H9 (cell line): ENCODE measurements around the gene CBX8. TPM values are rescaled to one million over a fixed set of nuclear protein-coding genes. Genes with fewer than 3 reads are reported as not detected.

Source experiments
- DNase-seq: peaks from one replicate; pipeline ENCODE4 v3.0.0-alpha.2; 2017
- H2AFZ ChIP-seq: one replicate; pipeline ENCODE4 v1.6.1; 2013; ENCODE audit warnings: mild to moderate bottlenecking, low read length, control low read depth, moderate library complexity
- H2AK5ac ChIP-seq: 2 replicates; pipeline ENCODE4 v1.6.1; 2013; ENCODE audit warnings: low read length, control low read depth, mixed read lengths; ENCODE audit not compliant: insufficient read length
- H2BK120ac ChIP-seq: one replicate; pipeline ENCODE4 v1.6.1; 2013; ENCODE audit warnings: low read depth, mild to moderate bottlenecking, low read length, control low read depth, inconsistent platforms; ENCODE audit not compliant: poor library complexity, severe bottlenecking
- H2BK12ac ChIP-seq: 2 replicates; pipeline ENCODE4 v1.6.1; 2013; ENCODE audit warnings: low read length, control low read depth, mixed read lengths, low read depth; ENCODE audit not compliant: insufficient read length
- H2BK15ac ChIP-seq: 2 replicates; pipeline ENCODE4 v1.6.1; 2013; ENCODE audit warnings: low read depth, low read length, control low read depth
- H2BK20ac ChIP-seq: one replicate; pipeline ENCODE4 v1.6.1; 2013; ENCODE audit warnings: low read depth, mild to moderate bottlenecking, low read length, control low read depth, inconsistent platforms; ENCODE audit not compliant: poor library complexity, severe bottlenecking
- H2BK5ac ChIP-seq: 2 replicates; pipeline ENCODE4 v1.6.1; 2013; ENCODE audit warnings: low read length, control low read depth, mixed read lengths; ENCODE audit not compliant: insufficient read length
- H3K14ac ChIP-seq: 2 replicates; pipeline ENCODE4 v1.6.1; 2013; ENCODE audit warnings: low read length, control low read depth; ENCODE audit not compliant: insufficient read depth
- H3K18ac ChIP-seq: 2 replicates; pipeline ENCODE4 v1.6.1; 2013; ENCODE audit warnings: low read depth, mild to moderate bottlenecking, mixed read lengths, low read length, control low read depth; ENCODE audit not compliant: insufficient read length
- H3K23ac ChIP-seq: 2 replicates; pipeline ENCODE4 v1.6.1; 2013; ENCODE audit warnings: low read length, control low read depth, mixed read lengths, low read depth; ENCODE audit not compliant: insufficient read length
- H3K23me2 ChIP-seq: 2 replicates; pipeline ENCODE4 v1.6.1; 2013; ENCODE audit warnings: low read depth, mild to moderate bottlenecking, mixed read lengths, low read length, control low read depth; ENCODE audit not compliant: insufficient read length, poor library complexity, severe bottlenecking
- H3K27ac ChIP-seq: 2 replicates; pipeline ENCODE4 v1.5.1; 2013; ENCODE audit warnings: low read length, control low read depth, mixed read lengths, low read depth; ENCODE audit not compliant: insufficient read length
- H3K27me3 ChIP-seq: 2 replicates; pipeline ENCODE4 v1.6.1; 2013; ENCODE audit warnings: low read length, control low read depth, inconsistent platforms; ENCODE audit not compliant: insufficient read depth
- H3K4ac ChIP-seq: 2 replicates; pipeline ENCODE4 v1.6.1; 2013; ENCODE audit warnings: low read depth, mild to moderate bottlenecking, control low read depth, inconsistent platforms, low read length, moderate library complexity
- H3K4me1 ChIP-seq: 2 replicates; pipeline ENCODE4 v1.6.1; 2013; ENCODE audit warnings: low read length, control low read depth, inconsistent platforms; ENCODE audit not compliant: insufficient read depth
- H3K4me2 ChIP-seq: 2 replicates; pipeline ENCODE4 v1.6.1; 2013; ENCODE audit warnings: low read length, control low read depth, mixed read lengths; ENCODE audit not compliant: insufficient read length, insufficient read depth
- H3K56ac ChIP-seq: 2 replicates; pipeline ENCODE4 v1.6.1; 2013; ENCODE audit warnings: low read depth, mild to moderate bottlenecking, mixed read lengths, low read length, control low read depth; ENCODE audit not compliant: insufficient read length
- H3K79me1 ChIP-seq: 2 replicates; pipeline ENCODE4 v1.6.1; 2013; ENCODE audit warnings: low read depth, mild to moderate bottlenecking, moderate library complexity, low read length, control low read depth, inconsistent platforms; ENCODE audit not compliant: insufficient read depth, poor library complexity, severe bottlenecking
- H3K79me2 ChIP-seq: 2 replicates; pipeline ENCODE4 v1.6.1; 2013; ENCODE audit warnings: low read length, control low read depth, inconsistent platforms; ENCODE audit not compliant: insufficient read depth
- H3K9ac ChIP-seq: 2 replicates; pipeline ENCODE4 v1.6.1; 2013; ENCODE audit warnings: low read length, control low read depth, mixed read lengths; ENCODE audit not compliant: insufficient read length; ENCODE audit errors: extremely low read depth
- H3K9me3 ChIP-seq: one replicate; pipeline ENCODE4 v1.6.1; 2013; ENCODE audit warnings: low read depth, low read length, inconsistent platforms; ENCODE audit not compliant: control insufficient read depth
- H3T11ph ChIP-seq: one replicate; pipeline ENCODE4 v1.6.1; 2013; ENCODE audit warnings: mild to moderate bottlenecking, low read length, control low read depth, inconsistent platforms
- H4K20me1 ChIP-seq: one replicate; pipeline ENCODE4 v1.6.1; 2013; ENCODE audit not compliant: control insufficient read depth, insufficient read length, insufficient read depth
- H4K5ac ChIP-seq: 2 replicates; pipeline ENCODE4 v1.6.1; 2013; ENCODE audit warnings: low read depth, mild to moderate bottlenecking, mixed read lengths, low read length, control low read depth; ENCODE audit not compliant: insufficient read length
- H4K8ac ChIP-seq: replicated peaks from 2 replicates; pipeline ENCODE4 v1.6.1; 2013; ENCODE audit warnings: low read length, control low read depth, mixed read lengths, low read depth; ENCODE audit not compliant: insufficient read length
- H4K91ac ChIP-seq: 2 replicates; pipeline ENCODE4 v1.6.1; 2013; ENCODE audit warnings: low read depth, mild to moderate bottlenecking, moderate library complexity, mixed read lengths, low read length, control low read depth; ENCODE audit not compliant: insufficient read length
- H3K27ac Mint-ChIP-seq, 3 experiments: 2 replicates in 2 of 3; 3 replicates in 1 of 3; pipeline ENCODE4 v1.8.0; 2020 to 2021; ENCODE audit warnings: mixed read lengths in 3 of 3, mild to moderate bottlenecking in 1 of 3, moderate library complexity in 1 of 3
- H3K27me3 Mint-ChIP-seq: 2 replicates; pipeline ENCODE4 v1.8.0; 2021; ENCODE audit warnings: low read depth, mild to moderate bottlenecking, moderate library complexity, mixed read lengths
- H3K36me3 Mint-ChIP-seq, 3 experiments: 2 replicates in 2 of 3; 3 replicates in 1 of 3; pipeline ENCODE4 v1.8.0; 2020 to 2021; ENCODE audit warnings: low read depth in 3 of 3, mixed read lengths in 3 of 3; ENCODE audit not compliant: insufficient read depth in 1 of 3
- H3K4me1 Mint-ChIP-seq, 2 experiments: 2 replicates each; pipeline ENCODE4 v1.8.0; 2020; ENCODE audit warnings: mixed read lengths in 2 of 2
- H3K4me3 Mint-ChIP-seq, 2 experiments: 2 replicates in 1 of 2; 3 replicates in 1 of 2; pipeline ENCODE4 v1.8.0; 2020 to 2021; ENCODE audit warnings: mild to moderate bottlenecking in 2 of 2, mixed read lengths in 2 of 2, moderate library complexity in 1 of 2
- H3K9me3 Mint-ChIP-seq, 2 experiments: 2 replicates in 1 of 2; 3 replicates in 1 of 2; pipeline ENCODE4 v1.8.0; 2020; ENCODE audit warnings: mild to moderate bottlenecking in 2 of 2, mixed read lengths in 2 of 2, moderate library complexity in 1 of 2
- CTCF ChIP-seq: fragments of 200-600 bp; sonication (generic); conservative IDR thresholded peaks from 3 replicates; pipeline ENCODE4 v1.8.0; 2021; ENCODE audit warnings: antibody characterized with exemption, mild to moderate bottlenecking
- WGBS: extraction: QIAGEN DNeasy Blood & Tissue Kit; methylation state at CpG from one replicate; pipeline ENCODE4 v1.1.7; 2013; ENCODE audit warnings: missing lambda C conversion rate, low lambda C conversion rate, mixed read lengths; ENCODE audit not compliant: insufficient read length; ENCODE audit errors: extremely low coverage; 5-methylcytosine and 5-hydroxymethylcytosine counted together
- total RNA-seq: library from RNA; stranded (reverse); gene quantifications from 2 replicates; pipeline ENCODE4 v1.2.1, GENCODE V29; 2021

CBX8 gene
- total RNA-seq, 1 experiment from 2014 or later: 1.2 TPM

GRCh38 chr17:79822583-79823124, 25.8 kb upstream of the CBX8 start:
- Histone ChIP-seq H2BK5ac (no peak overlapping the region), H3K9ac (no peak overlapping the region), H2BK120ac (no peak overlapping the region), H4K8ac (no peak overlapping the region), H3K27me3 (peaks cover 37% of the 10 kb centered on the region), H2AK5ac (no peak overlapping the region), H3K9me3 (no peaks in the 10 kb centered on the region), H4K91ac (no peak overlapping the region), H3K14ac (no peak overlapping the region), H3K27ac (no peak overlapping the region), H3K18ac (no peak overlapping the region), H3T11ph (no peak overlapping the region), H3K79me1 (no peaks in the 10 kb centered on the region), H4K5ac (no peak overlapping the region), H3K56ac (no peak overlapping the region), H2AFZ (no peak overlapping the region), H2BK12ac (no peak overlapping the region), H2BK15ac (no peak overlapping the region), H2BK20ac (no peak overlapping the region), H3K4ac (no peak overlapping the region), H3K79me2 (no peaks in the 10 kb centered on the region), H3K4me1 (no peaks in the 10 kb centered on the region), H3K23me2 (no peaks in the 10 kb centered on the region), H4K20me1 (no peaks in the 10 kb centered on the region), H3K23ac (no peak overlapping the region), H3K4me2 (no peak overlapping the region)
- no peak for TF ChIP-seq CTCF
- no peak for DNase-seq
- Mint-ChIP-seq H3K27me3 (peaks cover 100% of the 10 kb centered on the region), H3K9me3 (peaks cover 7 to 13% of the 10 kb centered on the region in 2 experiments; a peak in 4 of 5 replicates), H3K36me3 (peaks cover 0 to 5% (median 3%) of the 10 kb centered on the region in 3 experiments; a peak in 4 of 7 replicates), H3K4me3 (no peak overlapping the region), H3K4me1 (peaks cover 2 to 6% of the 10 kb centered on the region in 2 experiments; a peak in 3 of 4 replicates), H3K27ac (no peak overlapping the region)
- no CpG with 5 or more reads among the region's 17 CpGs for WGBS
